DMS79 treated with DMSO at 0.1 percent for 48 hours (cell line): ENCODE results near the gene WNT8B.

Experiments used
- DNase-seq: peaks from one replicate; lab custom pipeline; 2025; lab: John Stamatoyannopoulos, UW

The WNT8B gene

DNA sequence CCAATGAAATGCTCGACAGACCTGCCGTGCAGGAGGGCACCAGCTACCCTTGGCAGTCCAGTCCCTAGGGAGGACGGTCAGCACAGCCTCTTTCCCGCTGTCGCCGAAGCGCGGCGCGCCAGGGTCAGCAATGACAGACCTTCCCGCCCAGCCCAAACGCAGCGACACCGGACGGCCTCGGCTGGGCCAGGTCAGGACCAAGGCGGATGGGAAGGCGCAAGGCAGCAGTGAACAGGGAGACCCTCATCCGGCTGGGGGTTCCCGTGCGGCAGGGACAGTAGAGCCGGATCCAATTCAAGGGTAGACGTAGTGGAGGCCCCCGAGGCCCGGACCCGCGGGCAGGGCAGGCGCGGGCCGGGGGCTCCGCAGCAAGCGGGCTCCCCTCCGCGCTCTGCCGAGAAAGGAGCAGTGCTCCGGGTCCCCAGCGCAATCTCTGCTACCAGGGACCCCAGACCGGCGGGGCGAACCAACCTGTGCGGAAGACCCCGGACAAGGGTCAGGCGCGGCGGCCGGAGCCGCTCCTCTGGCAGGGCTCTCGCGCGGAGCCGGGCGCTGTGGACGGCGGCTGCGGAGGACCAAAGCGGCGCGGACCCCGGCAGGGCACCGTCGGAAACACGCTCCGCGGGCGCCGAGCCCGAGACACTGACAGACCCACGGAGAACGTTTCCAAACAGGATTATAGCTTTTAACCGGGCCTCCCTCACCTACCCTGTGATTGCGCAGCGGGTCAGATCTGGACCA lies 56.7 kb downstream of the WNT8B start, which contains the start of gene SEC31B:
Gene SEC31B (minus strand): TSS at position 551 of the 741 bp plus-strand sequence. CDS start 2,909 bp downstream, outside the sequence.
- DNase-seq: no peak

DNA sequence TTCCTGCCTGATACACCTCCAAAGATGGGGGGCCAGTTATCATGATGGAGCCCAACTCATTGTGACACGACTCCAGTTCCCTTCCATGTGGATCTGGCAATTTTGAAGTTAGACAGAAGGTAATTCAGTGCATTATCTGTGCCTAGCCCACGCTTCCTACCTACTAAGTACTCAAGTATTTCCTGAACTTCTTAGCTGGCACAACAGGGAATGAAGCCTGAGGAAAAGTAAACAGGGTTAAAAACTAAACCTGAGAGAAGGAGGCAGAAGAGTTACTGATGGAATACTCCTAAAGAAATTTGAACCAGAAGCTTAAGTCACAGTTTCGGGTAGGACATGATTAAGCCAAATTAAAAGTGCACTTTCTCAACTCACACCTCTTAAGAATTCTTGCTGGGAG lies 58.0 kb downstream of the WNT8B start:
- DNase-seq: no peak

DNA sequence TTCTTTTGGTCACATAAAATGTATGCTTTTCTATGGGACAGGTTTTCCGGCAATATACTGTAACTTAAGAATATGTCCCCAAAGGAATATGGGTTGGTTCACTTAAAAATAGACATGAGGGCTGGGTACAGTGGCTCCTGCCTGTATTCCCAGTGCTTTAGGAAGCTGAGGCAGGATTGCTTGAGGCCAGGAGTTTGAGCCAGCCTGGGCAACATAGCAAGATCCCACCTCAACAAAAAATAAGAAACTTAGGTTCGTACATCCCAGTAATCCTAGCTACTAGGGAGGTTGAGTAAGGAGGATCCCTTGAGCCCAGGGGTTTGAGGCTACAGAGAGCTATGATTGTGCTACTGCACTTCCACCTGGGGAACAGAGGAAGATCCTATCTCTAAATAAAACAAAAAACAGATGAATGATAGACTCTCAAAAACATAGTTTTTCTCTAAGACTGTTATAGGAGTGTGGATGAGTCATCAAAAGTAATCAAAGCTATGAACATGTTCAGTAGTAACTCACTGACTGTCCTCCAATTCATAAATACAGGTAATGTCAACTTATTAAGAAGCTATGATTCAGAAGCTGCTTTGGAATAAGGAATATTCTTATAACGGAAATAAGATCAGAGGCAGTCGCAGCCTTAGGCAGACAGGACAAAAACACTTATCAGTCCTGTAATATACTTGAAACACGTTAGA lies 59.4 kb downstream of the WNT8B start:
- DNase-seq: no peak

- DNase-seq: no peak
Measured at GRCh38 chr10:100522945-100523344, 60.1 kb downstream of the WNT8B start.

DNA sequence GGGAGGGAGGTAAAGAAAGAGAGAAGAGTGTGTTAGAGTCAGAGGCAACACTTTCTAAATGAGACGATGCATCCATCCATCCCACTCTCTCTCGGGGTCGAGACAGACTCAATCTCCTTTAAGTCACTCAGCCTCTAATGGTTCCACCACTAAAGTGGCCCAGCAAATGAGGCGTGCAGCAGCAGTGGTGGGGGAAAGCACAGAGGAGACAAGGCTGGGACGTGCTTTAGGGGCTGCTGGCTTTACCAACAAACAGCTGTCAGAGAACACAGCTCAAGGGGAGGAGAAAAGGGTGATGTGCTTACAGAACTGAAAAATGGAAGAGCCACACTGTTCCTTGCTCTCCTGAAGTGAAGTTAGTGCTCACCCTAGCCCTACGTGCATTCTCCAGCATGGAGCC lies 61.4 kb downstream of the WNT8B start:
- peak; percentile 3 for DNase-seq

DNA sequence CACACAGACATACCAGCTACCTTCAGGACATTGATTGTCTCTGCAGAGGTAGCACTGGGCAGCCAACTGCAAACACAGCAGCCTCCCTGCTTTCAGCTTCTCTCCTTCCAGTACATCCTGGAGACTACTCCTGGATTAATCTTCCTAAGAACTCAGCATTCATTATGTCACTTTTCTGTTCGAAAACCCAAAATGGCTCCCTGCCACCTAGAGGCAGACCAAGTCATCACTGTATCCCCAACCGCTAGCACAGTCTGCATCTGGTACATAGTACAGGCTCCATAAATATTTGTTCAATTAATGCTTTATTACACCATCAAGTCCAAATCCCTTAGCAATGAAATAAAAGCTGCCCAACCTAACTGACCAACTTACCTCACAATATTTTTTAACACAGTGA lies 61.8 kb downstream of the WNT8B start:
- DNase-seq: no peak

DNA sequence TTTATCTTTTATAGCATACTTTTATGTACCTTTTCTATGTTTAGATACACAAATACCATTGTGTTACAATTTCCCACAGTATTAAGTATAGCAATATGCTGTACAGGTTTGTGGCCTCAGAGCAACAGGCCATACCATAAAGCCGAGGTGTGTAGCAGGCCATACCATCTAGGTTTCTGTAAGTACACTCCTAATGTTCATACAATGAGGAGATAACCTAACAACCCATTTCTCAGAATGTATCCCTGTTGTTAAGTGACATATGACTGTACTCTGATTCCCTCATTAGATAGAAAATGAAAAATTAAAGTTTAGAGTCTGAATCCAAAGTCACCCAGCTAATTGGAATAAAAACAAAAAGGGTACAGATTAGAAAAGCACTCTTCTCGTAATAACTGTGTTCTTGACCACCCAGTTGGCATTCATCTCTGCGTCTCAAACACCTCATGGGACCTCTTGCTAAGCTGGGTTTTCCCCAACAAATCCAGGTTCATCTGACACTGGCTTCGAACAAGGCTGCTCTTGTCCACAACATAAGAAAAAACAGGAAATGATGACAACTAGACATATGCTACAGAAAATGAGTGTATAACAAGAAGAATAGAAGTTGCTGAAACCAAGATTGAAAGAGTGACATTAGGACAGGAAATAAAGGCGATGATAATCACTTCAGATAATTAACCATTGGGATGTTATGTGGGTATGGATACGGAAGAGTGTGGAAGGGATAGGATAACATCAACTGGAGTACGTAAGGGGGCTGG lies 65.5 kb downstream of the WNT8B start:
- DNase-seq: no peak

GRCh38 chr10:100528921-100529474 lies 66.2 kb downstream of the WNT8B start:
- peak; percentile 2 for DNase-seq

GRCh38 chr10:100529475-100530298 lies 66.9 kb downstream of the WNT8B start, which contains the start of gene NDUFB8:
TSS of gene NDUFB8 (minus strand) at chr10:100529871. CDS start at chr10:100529851, 20 bp downstream.
- peak; percentile 41 for DNase-seq

DNA sequence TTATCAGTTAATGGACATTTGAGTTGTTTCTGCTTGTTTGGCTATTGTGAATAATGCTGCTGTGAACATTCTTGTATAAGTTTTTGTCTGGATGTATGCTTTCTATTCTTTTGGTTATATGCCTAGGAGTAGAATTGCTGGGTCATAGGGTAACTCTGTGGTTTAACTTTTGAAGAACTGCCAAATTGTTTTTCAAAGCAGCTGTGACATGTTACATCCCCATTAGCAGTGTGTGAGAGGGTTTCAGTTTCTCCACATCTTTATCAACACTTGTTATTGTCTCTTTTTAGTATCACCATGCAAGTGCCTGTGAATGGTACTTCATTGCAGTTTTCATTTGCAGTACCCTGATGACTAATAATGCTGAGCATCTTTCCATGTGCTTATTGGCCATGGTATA lies 69.0 kb downstream of the WNT8B start:
- DNase-seq: no peak
